ENCODE data around the gene RASSF10.
A peak's percentile ranks its signal among the peaks of the same experiment; 100 is the strongest.

The RASSF10 gene

DNA sequence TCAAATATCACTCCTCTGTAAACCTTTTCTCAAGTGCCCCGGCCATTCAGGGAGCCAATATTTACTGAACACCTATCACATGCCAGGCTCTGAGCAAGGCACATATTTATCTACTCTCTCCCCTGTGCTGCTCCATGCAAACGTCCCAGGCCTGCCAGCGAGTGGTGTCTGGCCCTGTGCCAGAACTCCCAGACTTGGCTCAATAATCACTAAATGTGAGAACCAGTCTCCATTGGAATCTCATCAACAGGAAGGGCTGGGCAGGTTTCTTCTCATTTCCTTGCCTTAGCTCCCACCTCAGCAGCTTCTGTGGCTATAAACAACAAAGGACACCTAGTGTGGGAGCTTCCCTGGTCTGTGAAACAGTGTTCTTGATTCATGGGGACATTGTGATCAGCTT, 21.7 kb downstream of the RASSF10 start:
- TF ChIP-seq, protein P1, sequence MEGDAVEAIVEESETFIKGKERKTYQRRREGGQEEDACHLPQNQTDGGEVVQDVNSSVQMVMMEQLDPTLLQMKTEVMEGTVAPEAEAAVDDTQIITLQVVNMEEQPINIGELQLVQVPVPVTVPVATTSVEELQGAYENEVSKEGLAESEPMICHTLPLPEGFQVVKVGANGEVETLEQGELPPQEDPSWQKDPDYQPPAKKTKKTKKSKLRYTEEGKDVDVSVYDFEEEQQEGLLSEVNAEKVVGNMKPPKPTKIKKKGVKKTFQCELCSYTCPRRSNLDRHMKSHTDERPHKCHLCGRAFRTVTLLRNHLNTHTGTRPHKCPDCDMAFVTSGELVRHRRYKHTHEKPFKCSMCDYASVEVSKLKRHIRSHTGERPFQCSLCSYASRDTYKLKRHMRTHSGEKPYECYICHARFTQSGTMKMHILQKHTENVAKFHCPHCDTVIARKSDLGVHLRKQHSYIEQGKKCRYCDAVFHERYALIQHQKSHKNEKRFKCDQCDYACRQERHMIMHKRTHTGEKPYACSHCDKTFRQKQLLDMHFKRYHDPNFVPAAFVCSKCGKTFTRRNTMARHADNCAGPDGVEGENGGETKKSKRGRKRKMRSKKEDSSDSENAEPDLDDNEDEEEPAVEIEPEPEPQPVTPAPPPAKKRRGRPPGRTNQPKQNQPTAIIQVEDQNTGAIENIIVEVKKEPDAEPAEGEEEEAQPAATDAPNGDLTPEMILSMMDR (IDR thresholded peaks at IDR 0.05; ENCODE audit: control insufficient read depth, extremely low read depth, insufficient read depth) = no peak
- DNase-seq (ENCODE audit: low read depth) = peak; percentile 93
- H3K4me3 ChIP-seq (ENCODE audit: low read depth, low read length) = no peak overlapping the region

DNA sequence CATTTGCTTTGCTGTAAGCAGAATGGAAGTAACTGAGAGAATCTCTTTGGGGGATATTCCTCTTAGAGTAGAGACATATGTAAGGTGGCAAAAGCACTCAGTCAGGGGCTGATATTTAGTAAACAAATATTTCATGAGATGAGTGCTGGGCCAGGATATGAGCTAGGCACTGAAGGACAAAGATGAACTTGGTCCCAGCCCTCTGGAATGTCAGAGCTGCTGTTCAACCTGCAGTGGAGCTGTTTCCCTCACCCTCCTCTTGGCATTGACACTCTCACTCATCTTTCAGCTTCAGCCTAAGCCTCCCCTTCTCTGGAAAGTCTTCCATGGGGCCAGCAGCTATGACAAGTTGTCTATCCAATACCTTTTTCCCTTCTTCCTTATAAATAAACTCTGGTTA, 22.2 kb downstream of the RASSF10 start:
- no peak for DNase-seq (ENCODE audit: low read depth)
- H3K4me3 ChIP-seq (ENCODE audit: low read depth, low read length) = no peak overlapping the region
- TF ChIP-seq, protein P1 (IDR thresholded peaks at IDR 0.05; ENCODE audit: control insufficient read depth, extremely low read depth, insufficient read depth) = no peak

DNA sequence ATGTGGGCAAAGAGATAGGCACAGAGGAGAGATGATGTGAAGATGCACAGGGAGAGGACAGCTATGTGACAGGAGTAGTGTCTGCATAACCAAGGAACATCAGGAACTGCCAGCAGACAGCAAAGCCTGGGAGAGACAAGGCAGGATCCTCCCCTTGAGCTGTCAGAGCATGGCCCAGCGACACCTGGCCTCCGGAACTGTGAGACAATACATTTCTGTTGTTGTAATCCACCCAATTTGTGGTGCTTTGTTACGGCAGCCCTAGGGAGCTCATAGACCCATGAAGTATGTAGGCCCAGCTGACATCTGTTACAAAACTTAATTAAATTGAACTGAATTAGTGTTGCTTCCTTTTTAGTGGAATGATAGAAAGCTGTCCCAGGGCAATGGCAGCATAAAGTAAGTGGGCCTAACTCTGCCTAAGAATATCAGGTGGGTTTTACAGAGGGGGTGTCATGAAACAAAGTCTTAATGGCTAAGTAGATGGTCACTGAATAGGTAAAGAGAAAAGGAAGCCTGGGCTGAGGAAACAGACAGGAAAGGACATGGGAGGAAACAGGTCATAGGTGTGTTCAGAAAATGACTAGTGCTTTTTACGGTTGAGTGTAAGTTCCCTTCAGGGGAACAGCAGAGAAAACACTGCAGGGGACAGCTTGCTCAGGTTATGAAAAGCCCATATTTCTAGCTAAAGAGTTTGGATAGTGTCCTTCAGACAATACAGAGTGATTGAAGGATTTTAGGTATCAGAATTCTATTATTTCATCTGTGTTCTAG, 24.8 kb downstream of the RASSF10 start:
- no peak for DNase-seq (ENCODE audit: low read depth)
- no peak overlapping the region for H3K4me3 ChIP-seq (ENCODE audit: low read depth, low read length)
- TF ChIP-seq, protein P1 (IDR thresholded peaks at IDR 0.05; ENCODE audit: control insufficient read depth, extremely low read depth, insufficient read depth) = no peak

DNA sequence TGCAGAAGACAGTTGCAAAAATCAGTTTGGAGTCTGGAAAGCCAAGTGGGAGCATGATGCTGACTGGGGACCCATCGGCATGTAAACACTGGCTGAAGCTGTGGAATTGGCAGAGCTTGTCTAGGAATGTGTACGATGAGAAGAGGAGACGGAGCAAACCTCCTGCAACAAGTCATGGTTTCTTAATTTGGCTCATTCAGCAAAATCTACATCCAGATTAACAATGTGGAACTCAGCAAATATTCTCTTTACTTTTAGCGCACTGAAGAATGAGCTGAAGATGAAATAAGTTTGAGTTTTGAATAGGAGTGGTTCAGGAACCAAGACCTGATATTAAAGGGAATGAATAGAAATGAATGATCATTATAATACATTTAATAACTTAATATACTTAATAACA, 26.6 kb downstream of the RASSF10 start:
- TF ChIP-seq, protein P1 (IDR thresholded peaks at IDR 0.05; ENCODE audit: control insufficient read depth, extremely low read depth, insufficient read depth) = no peak
- no peak for DNase-seq (ENCODE audit: low read depth)
- no peak overlapping the region for H3K4me3 ChIP-seq (ENCODE audit: low read depth, low read length)

DNA sequence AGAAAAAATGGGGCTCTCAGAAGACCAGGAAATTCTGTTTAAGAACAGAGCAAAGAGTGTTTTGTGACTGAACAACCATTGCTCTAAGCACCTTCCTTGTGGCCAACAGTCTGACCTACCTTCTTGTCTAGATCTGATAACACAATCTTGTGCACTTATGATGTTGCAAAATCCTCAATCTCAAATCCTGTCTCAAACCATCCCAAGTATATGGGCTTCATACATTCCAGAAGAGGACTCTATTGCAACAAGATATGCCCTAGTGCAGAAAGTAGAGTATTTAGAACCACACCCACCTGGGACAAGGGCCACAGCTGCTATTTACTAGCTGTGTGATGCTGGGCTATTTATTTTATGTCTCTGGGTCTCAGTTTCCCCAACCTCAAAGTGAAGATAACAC, 27.1 kb downstream of the RASSF10 start:
- DNase-seq (ENCODE audit: low read depth) = no peak
- TF ChIP-seq, protein P1 (IDR thresholded peaks at IDR 0.05; ENCODE audit: control insufficient read depth, extremely low read depth, insufficient read depth) = no peak

DNA sequence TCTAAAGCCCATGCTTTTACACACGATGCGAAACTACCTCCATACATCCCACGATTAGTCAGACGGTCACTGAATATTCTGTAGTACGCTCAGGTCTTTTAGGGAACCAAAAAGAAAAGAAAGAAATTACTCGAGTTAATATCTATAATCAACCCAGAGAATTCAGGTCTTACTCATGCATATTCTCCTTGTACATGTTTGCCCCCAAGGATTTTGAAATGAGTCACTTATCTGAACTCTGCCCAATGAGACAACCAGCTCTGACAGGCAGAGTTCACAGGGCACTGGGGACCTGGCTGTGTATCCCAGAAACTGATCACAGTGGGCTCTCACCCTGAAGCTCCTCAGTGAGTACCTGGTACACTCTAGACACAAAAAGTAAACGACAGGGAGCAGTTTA, 29.2 kb downstream of the RASSF10 start:
- no peak for DNase-seq (ENCODE audit: low read depth)
- TF ChIP-seq, protein P1 (IDR thresholded peaks at IDR 0.05; ENCODE audit: control insufficient read depth, extremely low read depth, insufficient read depth) = no peak
- no peak overlapping the region for H3K4me3 ChIP-seq (ENCODE audit: low read depth, low read length)

More for the DNA sequence above, 27.1 kb downstream of the RASSF10 start:
- no peak overlapping the region for H3K4me3 ChIP-seq (ENCODE audit: low read depth, low read length)

DNA sequence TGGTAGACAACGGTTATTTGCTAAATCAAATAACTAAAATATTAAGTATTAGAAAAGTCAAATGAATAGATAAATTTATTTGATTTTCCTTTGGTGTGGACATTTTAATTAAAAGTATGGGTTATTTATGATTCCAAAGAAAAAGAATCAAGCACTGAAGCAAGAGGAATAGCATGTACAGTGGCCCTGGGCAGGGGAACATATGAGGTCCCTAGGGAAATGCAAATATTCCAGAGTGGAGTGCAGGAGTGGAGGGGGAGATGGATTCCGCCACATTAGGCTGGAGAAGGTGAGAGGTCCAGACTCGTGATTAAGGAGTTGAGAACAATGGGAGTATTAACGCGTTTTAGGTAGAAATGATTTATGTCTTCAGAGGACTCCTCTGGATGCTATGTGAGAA, 30.0 kb downstream of the RASSF10 start:
- no peak for DNase-seq (ENCODE audit: low read depth)
- no peak overlapping the region for H3K4me3 ChIP-seq (ENCODE audit: low read depth, low read length)
- TF ChIP-seq, protein P1 (IDR thresholded peaks at IDR 0.05; ENCODE audit: control insufficient read depth, extremely low read depth, insufficient read depth) = no peak

Measured in LNCaP clone FGC (cell line).